Measurements from ENCODE around the gene TP53AIP1. TPM values are rescaled to one million over a fixed set of nuclear protein-coding genes. Genes with fewer than 3 reads are reported as not detected.

The TP53AIP1 gene
- total and polyA plus RNA-seq, 2 of the 8 experiments (the other 6 are each of a cell fraction or from before 2014, with no cell fraction given): 0.03 TPM; not detected in 1

DNA sequence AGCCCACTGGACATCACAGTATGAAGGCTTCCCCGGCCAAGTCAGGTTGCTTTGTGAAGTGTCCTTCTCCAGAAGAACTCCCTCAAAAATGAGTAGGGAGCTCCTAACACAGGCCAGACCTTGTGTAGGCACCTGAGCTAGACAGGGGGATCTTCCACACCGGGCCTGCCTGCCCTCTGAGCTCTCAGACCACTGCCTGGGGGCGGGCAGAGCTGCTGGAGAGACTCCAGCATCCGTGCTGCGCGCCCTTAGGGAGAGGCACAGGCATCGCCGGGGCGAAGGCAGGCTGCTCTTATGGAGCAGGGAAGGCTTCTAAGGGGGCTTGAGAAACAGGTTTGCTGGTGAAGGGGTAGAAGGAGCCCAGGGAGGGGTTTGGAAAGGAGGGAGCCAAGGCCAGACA, 47.1 kb downstream of the TP53AIP1 start:
- Histone ChIP-seq H3K27ac (ENCODE audit: low read depth, low read length) (no peak overlapping the region), H4K5ac (ENCODE audit: insufficient read length, low read depth, low read length) (no peak overlapping the region), H3K4me1 (replicated peaks in 1 of 4; ENCODE audit: control insufficient read depth in 3 of 4, insufficient read depth in 4 of 4, low read length in 3 of 4) (peaks cover 4 to 9% (median 7%) of the 10 kb centered on the region in 4 experiments; a peak in 6 of 7 replicates), H3K4me3 (ENCODE audit: extremely low read depth in 1 of 4, insufficient read depth in 2 of 4, low read depth in 3 of 4, low read length in 4 of 4) (no peak overlapping the region), H3K36me3 (ENCODE audit: control insufficient read depth in 2 of 4, insufficient read depth in 4 of 4, low read length in 3 of 4) (no peaks in the 10 kb centered on the region), H2AK5ac (ENCODE audit: low read depth, low read length) (no peak overlapping the region), H2BK12ac (ENCODE audit: low read depth, low read length) (no peak overlapping the region), H3K56ac (replicated peaks; ENCODE audit: insufficient read length, low read depth, low read length) (no peak overlapping the region), H2BK15ac (ENCODE audit: low read length) (no peak overlapping the region), H2AFZ (ENCODE audit: low read length) (no peak overlapping the region), H2BK20ac (ENCODE audit: low read length) (no peak overlapping the region), H3K18ac (ENCODE audit: extremely low read depth, low read length) (no peak overlapping the region), H3K14ac (ENCODE audit: insufficient read length) (no peak overlapping the region), H3K27me3 (replicated peaks in 1 of 4; ENCODE audit: control insufficient read depth in 3 of 4, extremely low read depth in 1 of 4, insufficient read depth in 3 of 4, low read length in 3 of 4) (peaks cover 21 to 71% (median 61%) of the 10 kb centered on the region in 4 experiments), H4K20me1 (replicated peaks in 1 of 2; ENCODE audit: control insufficient read depth in 1 of 2, insufficient read depth in 2 of 2, low read length in 2 of 2) (peaks cover under 1 to 1% of the 10 kb centered on the region in 2 experiments), H3K79me2 (ENCODE audit: control insufficient read depth in 1 of 2, insufficient read depth in 2 of 2, low read length in 2 of 2) (no peaks in the 10 kb centered on the region), H3K79me1 (ENCODE audit: low read depth, low read length) (no peaks in the 10 kb centered on the region), H3K9me3 (ENCODE audit: insufficient read depth in 2 of 2, low read depth in 1 of 2, low read length in 1 of 2) (no peaks in the 10 kb centered on the region), H4K91ac (replicated peaks; ENCODE audit: insufficient read length, low read length) (no peak overlapping the region), H2BK5ac (ENCODE audit: low read depth, low read length) (no peak overlapping the region), H4K8ac (ENCODE audit: extremely low read depth, insufficient read depth, low read length) (0 out of 2 replicates have a peak overlapping the region, but pooled peaks have one; percentile 36), H3K23me2 (ENCODE audit: low read depth, low read length) (peaks cover 2% of the 10 kb centered on the region; the same call in 1 of the 2 replicates), H3K4ac (replicated peaks; ENCODE audit: insufficient read length, low read depth, low read length) (no peak overlapping the region), H2BK120ac (replicated peaks; ENCODE audit: low read depth, low read length) (no peak overlapping the region), H3K4me2 (ENCODE audit: insufficient read depth in 1 of 2, low read depth in 2 of 2, low read length in 2 of 2) (no peak overlapping the region), H3K9ac (replicated peaks in 1 of 4; ENCODE audit: extremely low read depth in 1 of 4, low read depth in 3 of 4, low read length in 3 of 4) (no peak overlapping the region), H3K23ac (ENCODE audit: insufficient read length) (no peak overlapping the region)
- CTCF ChIA-PET (ENCODE audit: partially characterized antibody): interaction anchor here (1.0 to 13.1 kb wide), 4 partner anchors 11 to 60 kb away, joined by 3 to 473 read pairs (median 170); no protein-coding TSS in a partner anchor
- FAIRE-seq (no peak), DNase-seq (ENCODE audit: low read depth in 1 of 2, low spot score in 2 of 2) (no peak)
- 86% methylated on average over 9 of the region's 9 CpGs; no CpG with 5 or more reads in 1 of the 2 experiments for WGBS, 2 experiments (ENCODE audit: extremely low coverage in 1 of 2, insufficient coverage in 1 of 2, insufficient read length in 1 of 2, insufficient replicate concordance in 2 of 2, low coverage in 1 of 2, low lambda C conversion rate in 2 of 2, missing lambda C conversion rate in 1 of 2)
- TF ChIP-seq ASH2L (IDR thresholded peaks at IDR 0.05; ENCODE audit: low read length): no peak
- TF ChIP-seq TBP (IDR thresholded peaks at IDR 0.05; ENCODE audit: low read depth, low read length): no peak
- no peak for TF ChIP-seq ZNF274 (IDR thresholded peaks at IDR 0.05; ENCODE audit: borderline replicate concordance, extremely low read depth, low read length)
- TF ChIP-seq CHD2 (IDR thresholded peaks at IDR 0.05; ENCODE audit: low read length): no peak
- no peak for TF ChIP-seq MAX (IDR thresholded peaks at IDR 0.05)
- TF ChIP-seq RFX5 (IDR thresholded peaks at IDR 0.05; ENCODE audit: borderline replicate concordance, low read depth, low read length): no peak
- TF ChIP-seq TAF7 (optimal IDR thresholded peaks at IDR 0.05; ENCODE audit: borderline replicate concordance, low read depth, low read length): no peak
- no peak for TF ChIP-seq MAFK (IDR thresholded peaks at IDR 0.05; ENCODE audit: low read depth, low read length)
- TF ChIP-seq NRF1 (IDR thresholded peaks at IDR 0.05; ENCODE audit: low read depth, low read length): no peak
- no peak for TF ChIP-seq POLR2AphosphoS5 (IDR thresholded peaks at IDR 0.05; ENCODE audit: low read depth, low read length)
- TF ChIP-seq CHD1 (IDR thresholded peaks at IDR 0.05; ENCODE audit: low read depth, low read length): no peak
- no peak for TF ChIP-seq CBX8 (IDR thresholded peaks at IDR 0.05; ENCODE audit: borderline replicate concordance, low read depth, low read length)
- no peak for TF ChIP-seq NANOG (IDR thresholded peaks at IDR 0.05; ENCODE audit: insufficient read depth, low read depth, low read length, poor library complexity, severe bottlenecking)
- TF ChIP-seq EZH2 (IDR thresholded peaks at IDR 0.05; ENCODE audit: low read depth, low read length, severe bottlenecking): no peak
- POLR2A ChIA-PET (ENCODE audit: partially characterized antibody): no interaction called here

All from H1 (cell line).